Loucy (cell line): ENCODE measurements around the gene CTCFL.

Experiments
- H2AFZ ChIP-seq: fragments of 200-600 bp; sonication (generic); 2 replicates; pipeline ENCODE4 v1.6.0; 2016; ENCODE audit warnings: antibody characterized with exemption, mild to moderate bottlenecking, low read length, moderate library complexity
- H3F3A ChIP-seq: fragments of 200-600 bp; 2 replicates; pipeline ENCODE4 v1.6.0; 2016; ENCODE audit warnings: antibody characterized with exemption, low read depth, mild to moderate bottlenecking
- H3K27me3 ChIP-seq: fragments of 200-600 bp; sonication (generic); 2 replicates; pipeline ENCODE4 v1.6.1; 2014; ENCODE audit warnings: low read length, mild to moderate bottlenecking; ENCODE audit not compliant: insufficient read depth, poor library complexity, severe bottlenecking
- H3K36me3 ChIP-seq: fragments of 200-600 bp; sonication (generic); 2 replicates; pipeline ENCODE4 v1.6.1; 2016; ENCODE audit warnings: low read length; ENCODE audit not compliant: insufficient read depth
- H3K4me1 ChIP-seq: fragments of 200-600 bp; sonication (generic); 2 replicates; pipeline ENCODE4 v1.5.1; 2014; ENCODE audit warnings: low read length, mild to moderate bottlenecking; ENCODE audit not compliant: insufficient read depth, poor library complexity, severe bottlenecking
- H3K4me2 ChIP-seq: fragments of 200-600 bp; sonication (generic); 2 replicates; pipeline ENCODE4 v1.6.0; 2014; ENCODE audit warnings: antibody characterized with exemption, low read length, low read depth, mild to moderate bottlenecking; ENCODE audit not compliant: poor library complexity, severe bottlenecking
- H3K4me3 ChIP-seq: fragments of 200-600 bp; sonication (generic); 2 replicates; pipeline ENCODE4 v1.5.1; 2014; ENCODE audit warnings: low read length, mild to moderate bottlenecking, mixed read lengths; ENCODE audit not compliant: poor library complexity, severe bottlenecking
- H3K79me2 ChIP-seq: fragments of 200-600 bp; sonication (generic); 2 replicates; pipeline ENCODE4 v1.6.1; 2014; ENCODE audit warnings: low read length; ENCODE audit not compliant: insufficient read depth
- H3K9ac ChIP-seq: fragments of 200-600 bp; sonication (generic); 2 replicates; pipeline ENCODE4 v1.6.0; 2014; ENCODE audit warnings: mild to moderate bottlenecking, low read depth, low read length, moderate library complexity; ENCODE audit not compliant: poor library complexity, severe bottlenecking
- H3K9me2 ChIP-seq: fragments of 200-600 bp; sonication (generic); replicated peaks from 2 replicates; pipeline ENCODE4 v1.6.1; 2016; ENCODE audit warnings: low read depth, low read length, mixed read lengths
- H3K9me3 ChIP-seq: fragments of 200-600 bp; sonication (generic); 2 replicates; pipeline ENCODE4 v1.6.1; 2014; ENCODE audit warnings: mild to moderate bottlenecking, antibody characterized with exemption, low read length, low read depth; ENCODE audit not compliant: insufficient read depth
- H4K20me1 ChIP-seq: fragments of 200-600 bp; sonication (generic); 2 replicates; pipeline ENCODE4 v1.6.0; 2014; ENCODE audit warnings: antibody characterized with exemption, low read length, mild to moderate bottlenecking; ENCODE audit not compliant: insufficient read depth, poor library complexity, severe bottlenecking
- CTCF ChIP-seq: fragments of 200-600 bp; sonication (generic); conservative IDR thresholded peaks from 2 replicates; pipeline ENCODE4 v1.5.1; 2014; ENCODE audit warnings: mild to moderate bottlenecking, antibody characterized with exemption, low read length
- EZH2phosphoT487 ChIP-seq: fragments of 200-600 bp; IDR thresholded peaks from 2 replicates; pipeline ENCODE4 v1.6.1; 2018; ENCODE audit warnings: antibody characterized with exemption, mild to moderate bottlenecking, moderate library complexity, borderline replicate concordance

The CTCFL gene

DNA sequence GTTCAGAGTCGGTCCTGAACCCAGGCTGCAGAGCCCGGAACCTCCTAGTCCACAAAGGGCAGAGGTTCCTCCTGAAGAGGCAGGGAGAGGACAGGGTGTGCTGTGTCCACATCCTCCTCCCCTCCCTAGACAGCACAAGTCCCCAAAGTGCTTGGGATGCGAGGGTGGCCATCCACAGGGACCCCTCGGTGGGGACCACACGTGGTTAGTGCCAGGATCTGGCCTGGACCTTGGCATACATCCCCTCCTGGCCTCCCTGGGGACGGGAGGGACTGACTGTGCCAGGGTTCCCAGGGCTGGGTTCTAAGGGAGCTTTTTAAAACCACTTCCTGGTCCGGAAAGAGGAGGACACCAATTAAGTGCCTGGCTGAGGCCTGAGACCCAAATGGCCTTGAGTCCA lies 63.2 kb downstream of the CTCFL start:
- H3K9me2 ChIP-seq, result no peaks in the 10 kb centered on the region
- no peaks in the 10 kb centered on the region for H3K36me3 ChIP-seq
- H4K20me1 ChIP-seq, result no peaks in the 10 kb centered on the region
- no peak overlapping the region for H3K9ac ChIP-seq
- no peak overlapping the region for H3K4me3 ChIP-seq
- no peaks in the 10 kb centered on the region for H3K27me3 ChIP-seq
- peaks cover 29% of the 10 kb centered on the region for H3K4me1 ChIP-seq
- H3F3A ChIP-seq, result no peaks in the 10 kb centered on the region
- H2AFZ ChIP-seq, result no peak overlapping the region
- no peaks in the 10 kb centered on the region for H3K79me2 ChIP-seq
- H3K9me3 ChIP-seq, result no peaks in the 10 kb centered on the region
- TF ChIP-seq EZH2phosphoT487 (no peak), CTCF (no peak)
- no peak overlapping the region for H3K4me2 ChIP-seq

DNA sequence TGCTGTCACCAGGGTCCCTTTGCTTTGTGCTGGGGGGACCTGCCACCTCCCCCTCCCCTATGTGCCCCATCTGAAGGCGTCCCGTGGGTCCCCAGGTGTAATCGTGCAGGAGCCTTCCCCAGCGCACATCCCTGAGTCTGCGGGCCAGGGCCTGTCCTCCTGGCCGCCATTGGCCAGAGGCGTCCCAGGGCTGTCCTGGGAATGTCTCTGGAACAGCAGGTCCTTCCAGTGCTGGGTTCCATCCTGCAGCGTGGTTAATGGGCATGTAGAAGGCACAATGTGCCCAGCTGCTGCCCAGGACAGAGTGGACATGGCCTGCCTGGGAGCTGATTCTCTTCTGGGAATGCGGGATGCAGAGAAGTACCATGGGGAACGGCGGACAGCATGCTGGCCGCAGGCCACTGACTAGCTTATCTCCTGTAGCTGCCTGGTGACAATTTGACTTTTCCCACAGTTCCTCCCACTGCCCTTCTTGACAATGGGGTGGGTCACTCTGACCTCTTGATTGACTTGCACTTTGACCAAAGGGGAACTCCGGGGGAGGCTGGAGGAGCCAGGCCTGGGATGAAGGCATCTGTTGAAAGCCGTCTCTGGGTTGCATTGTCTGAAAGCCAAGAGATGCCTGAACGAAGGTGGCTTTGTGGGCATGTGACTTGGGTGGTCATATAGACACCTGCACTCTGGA lies 64.0 kb downstream of the CTCFL start:
- Histone ChIP-seq H3F3A (no peaks in the 10 kb centered on the region), H3K27me3 (no peaks in the 10 kb centered on the region), H3K9me3 (no peaks in the 10 kb centered on the region), H4K20me1 (no peaks in the 10 kb centered on the region), H3K4me3 (no peak overlapping the region), H2AFZ (no peak overlapping the region), H3K4me2 (no peak overlapping the region), H3K9me2 (no peaks in the 10 kb centered on the region), H3K36me3 (no peaks in the 10 kb centered on the region), H3K4me1 (peaks cover 29% of the 10 kb centered on the region), H3K9ac (no peak overlapping the region), H3K79me2 (no peaks in the 10 kb centered on the region)
- TF ChIP-seq CTCF, result no peak
- TF ChIP-seq EZH2phosphoT487, result no peak

DNA sequence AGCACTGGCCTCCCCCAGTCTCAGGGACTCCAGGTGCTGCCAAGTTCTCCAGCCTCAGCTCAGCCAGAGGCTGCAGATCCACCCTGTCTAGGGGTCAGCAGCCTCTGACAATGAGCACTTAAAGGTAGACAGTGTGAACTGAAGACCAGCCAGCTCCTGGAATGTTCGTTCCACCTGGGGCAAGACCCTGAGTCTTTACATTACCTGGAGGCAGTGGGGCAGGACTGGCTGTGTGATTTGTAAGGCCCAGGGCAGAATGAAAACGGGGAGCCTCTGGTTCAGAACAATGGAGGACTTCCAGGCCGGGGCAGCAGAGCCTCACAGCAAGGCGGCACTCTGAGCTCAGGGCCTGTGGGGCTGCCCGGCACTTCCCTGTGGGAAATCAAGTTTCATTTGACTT lies 65.0 kb downstream of the CTCFL start:
- H3K27me3 ChIP-seq, result no peaks in the 10 kb centered on the region
- H3K9me3 ChIP-seq, result no peaks in the 10 kb centered on the region
- H3K79me2 ChIP-seq, result no peaks in the 10 kb centered on the region
- TF ChIP-seq EZH2phosphoT487 (no peak), CTCF (no peak)
- no peak overlapping the region for H3K9ac ChIP-seq
- H3K4me2 ChIP-seq, result no peak overlapping the region
- no peak overlapping the region for H2AFZ ChIP-seq
- no peak overlapping the region for H3K4me3 ChIP-seq
- no peaks in the 10 kb centered on the region for H3K9me2 ChIP-seq
- no peaks in the 10 kb centered on the region for H3F3A ChIP-seq
- H3K36me3 ChIP-seq, result no peaks in the 10 kb centered on the region
- no peaks in the 10 kb centered on the region for H4K20me1 ChIP-seq
- peaks cover 29% of the 10 kb centered on the region for H3K4me1 ChIP-seq
